Measurements from ENCODE around the gene TAF6L.
A peak's percentile ranks its signal among the peaks of the same experiment; 100 is the strongest.
"Not testable (repeated sequence)": the region's sequence is repeated elsewhere in the genome, so short reads cannot be mapped to it uniquely, and the experiment has no call there.

Gene TAF6L

DNA sequence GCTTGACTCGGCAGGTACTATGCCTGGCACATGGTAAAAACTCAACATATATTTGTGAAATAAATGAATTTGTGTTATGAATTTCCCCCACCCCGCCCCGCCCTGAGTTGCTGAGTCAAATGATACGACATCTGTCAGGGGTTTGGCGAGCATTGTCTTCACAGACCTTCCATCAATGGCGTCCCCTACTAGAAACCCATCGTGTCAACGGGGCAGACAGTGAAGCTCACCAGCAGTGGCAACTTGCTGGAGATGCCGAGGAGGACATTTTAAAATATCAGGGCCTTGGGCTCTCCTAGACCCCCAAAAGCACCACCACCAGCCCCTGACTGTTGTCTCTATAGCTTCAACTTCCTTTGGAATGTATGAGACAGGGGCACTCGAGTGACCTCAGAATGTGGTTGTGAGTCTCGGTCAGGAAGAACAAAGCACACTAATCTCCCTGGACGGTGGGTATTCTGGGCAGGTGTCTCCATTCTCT, 34.8 kb downstream of the TAF6L start:
- no peak for DNase-seq

DNA sequence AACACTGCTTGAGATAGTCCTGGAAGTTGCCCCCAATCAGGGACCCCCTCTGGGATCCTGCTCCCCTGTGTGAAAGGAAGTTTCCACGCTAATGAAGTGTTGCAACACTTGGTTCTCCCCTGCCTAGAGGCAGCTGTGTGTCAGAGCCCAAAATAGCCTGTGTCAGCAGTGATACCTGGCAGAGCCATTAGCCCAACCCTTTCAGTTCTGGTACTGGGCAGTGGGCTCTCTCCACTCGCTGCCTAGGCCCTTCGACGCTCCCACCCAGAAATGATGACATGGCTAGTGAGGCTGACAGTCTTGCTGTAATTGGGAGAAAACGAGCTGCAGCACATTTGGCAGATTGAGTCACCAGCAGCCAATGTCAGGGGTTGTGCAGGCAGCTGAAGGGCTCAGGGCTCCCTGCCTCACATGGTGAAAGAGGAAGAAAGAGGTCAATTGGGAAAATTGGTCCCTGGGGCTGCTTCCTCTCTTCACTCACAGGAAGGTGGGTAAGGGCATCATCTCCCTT, 35.5 kb downstream of the TAF6L start:
- DNase-seq: no peak

DNA sequence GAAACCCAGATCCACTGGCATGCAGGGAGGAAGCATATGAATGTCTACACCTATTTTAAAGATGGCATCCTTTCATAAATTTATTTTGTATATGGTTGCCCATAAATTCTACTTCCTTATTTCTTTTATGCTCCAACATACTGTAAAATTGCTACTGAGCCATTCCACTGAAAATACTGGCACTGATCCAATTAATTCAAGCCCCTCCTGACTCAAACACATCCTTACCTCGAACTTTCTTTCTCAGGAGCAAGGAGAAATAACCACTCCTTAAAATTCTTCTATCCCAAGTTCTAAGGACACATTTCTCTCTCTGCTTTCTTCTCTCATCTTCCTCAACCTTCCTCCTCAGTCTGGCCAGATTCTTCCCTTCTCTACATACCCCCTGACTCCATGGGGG, 39.6 kb downstream of the TAF6L start:
- no peak for DNase-seq

DNA sequence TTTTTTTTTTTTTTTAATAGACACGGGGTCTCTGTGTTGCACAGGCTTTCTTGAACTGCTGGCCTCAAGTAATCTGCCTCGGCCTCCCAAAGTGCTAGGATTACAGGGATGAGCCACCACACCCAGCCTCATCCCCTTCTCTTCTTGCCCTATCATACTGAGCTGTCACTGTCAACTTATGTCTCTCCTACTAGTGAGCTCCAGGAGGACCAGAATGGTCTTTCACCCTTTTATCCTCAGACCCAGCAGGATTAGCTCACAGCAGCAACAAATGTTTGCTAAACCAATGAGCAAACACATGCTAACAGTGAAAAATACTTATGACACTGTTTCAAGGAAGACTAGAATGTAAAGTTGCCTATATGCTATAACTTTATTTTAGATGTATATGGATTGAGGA, 40.5 kb downstream of the TAF6L start:
- no peak for DNase-seq

DNA sequence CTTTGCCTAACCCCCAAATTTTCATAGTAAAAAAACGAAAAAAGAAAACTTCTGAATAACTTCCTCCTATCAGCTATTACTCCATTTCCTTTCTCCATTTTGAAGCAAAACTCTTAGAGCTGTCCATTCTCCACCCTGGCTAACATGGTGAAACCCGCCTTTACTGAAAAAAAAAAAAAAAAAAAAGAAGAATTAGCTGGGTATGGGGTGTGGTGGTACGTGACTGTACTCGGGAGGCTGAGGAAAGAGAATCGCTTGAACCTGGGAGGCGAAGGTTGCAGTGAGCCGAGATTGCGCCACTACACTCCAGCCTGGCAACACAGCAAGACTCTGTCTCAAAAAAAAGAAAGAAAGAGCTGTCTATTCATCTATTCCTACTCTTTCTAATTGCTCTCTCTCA, 45.4 kb downstream of the TAF6L start:
- DNase-seq: no peak

DNA sequence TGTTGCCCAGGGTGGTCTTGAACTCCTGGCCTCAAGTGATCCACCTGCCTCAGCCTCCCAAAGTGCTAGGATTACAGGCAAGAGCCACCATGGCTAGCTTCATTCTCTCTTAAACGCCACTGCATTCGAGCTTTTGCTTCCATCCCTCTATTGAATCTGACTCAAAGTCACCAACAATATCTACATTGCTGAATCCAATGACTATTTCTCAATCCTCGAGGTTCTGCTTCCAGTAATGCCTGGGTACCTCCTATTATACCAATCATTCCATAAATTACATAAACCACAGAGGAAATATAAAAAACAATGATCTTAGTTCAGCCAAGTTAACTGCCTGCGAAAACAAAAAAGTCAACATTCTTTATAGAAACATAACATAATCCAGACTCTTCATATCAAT, 45.9 kb downstream of the TAF6L start:
- no peak for DNase-seq

DNA sequence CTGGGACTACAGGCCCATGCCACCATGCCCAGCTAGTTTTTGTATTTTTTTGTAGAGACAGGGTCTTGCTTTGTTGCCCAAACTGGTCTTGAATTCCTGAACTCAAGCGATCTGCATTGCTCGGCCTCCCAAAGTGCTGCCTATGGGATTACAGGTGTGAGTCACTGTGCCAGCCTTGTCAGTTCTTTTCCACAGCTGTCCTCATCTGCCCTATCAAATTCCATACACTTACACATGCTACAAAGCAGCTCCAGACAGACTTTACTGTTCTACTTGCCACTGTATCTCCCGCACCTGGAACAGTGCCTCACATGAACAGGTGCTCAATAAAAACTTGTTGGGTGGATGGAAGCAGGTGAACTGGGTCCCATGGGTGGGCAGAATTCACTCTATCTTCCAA, 52.5 kb downstream of the TAF6L start:
- DNase-seq: no peak

DNA sequence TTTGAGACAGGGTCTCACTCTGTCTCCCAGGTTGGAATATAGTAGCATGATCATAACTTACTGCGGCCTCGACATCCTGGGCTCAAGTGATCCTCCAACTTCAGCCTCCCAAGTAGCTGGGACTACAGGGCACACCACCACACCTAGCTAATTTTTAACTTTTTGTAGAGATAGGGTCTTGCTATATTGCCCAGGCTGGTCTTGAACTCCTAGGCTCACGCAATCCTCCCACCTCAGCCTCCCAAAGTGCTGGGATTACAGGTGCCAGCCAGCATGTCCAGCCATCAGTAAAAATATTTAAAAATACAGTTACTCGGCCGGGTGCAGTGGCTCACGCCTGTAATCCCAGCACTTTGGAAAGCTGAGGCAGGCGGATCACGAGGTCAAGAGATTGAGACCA, 56.9 kb downstream of the TAF6L start:
- DNase-seq: not testable (repeated sequence)

DNA sequence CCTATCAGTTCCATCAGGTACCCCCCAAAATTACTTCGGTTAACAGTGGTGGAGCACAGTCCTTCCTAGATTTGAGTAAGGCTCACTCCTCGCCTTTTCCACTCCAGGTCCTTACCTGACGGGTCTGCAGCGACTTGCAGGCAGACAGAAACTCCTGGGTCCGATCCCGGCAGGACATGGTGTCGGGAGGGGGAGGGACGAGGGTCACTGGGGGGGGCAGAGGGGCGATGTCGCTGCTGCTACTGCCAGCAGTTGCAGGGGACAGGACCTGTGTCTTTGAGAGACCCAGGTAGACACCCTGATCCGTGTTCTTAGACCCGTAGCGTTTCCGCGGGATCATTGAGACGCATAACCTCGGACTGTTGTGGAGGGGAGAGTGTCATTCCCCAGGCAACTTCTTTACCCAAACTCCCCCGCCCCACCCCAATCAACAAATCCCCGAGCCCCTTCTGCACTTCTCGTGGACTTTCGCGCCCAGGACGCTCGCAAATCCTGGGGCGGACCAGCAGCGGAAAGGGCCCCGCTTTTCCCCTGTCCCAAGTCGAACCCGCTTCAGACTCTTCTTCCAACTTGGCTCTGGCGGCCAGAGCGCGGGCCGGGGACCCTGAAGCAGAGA, 59.8 kb downstream of the TAF6L start:
- peak; percentile 36 for DNase-seq

DNA sequence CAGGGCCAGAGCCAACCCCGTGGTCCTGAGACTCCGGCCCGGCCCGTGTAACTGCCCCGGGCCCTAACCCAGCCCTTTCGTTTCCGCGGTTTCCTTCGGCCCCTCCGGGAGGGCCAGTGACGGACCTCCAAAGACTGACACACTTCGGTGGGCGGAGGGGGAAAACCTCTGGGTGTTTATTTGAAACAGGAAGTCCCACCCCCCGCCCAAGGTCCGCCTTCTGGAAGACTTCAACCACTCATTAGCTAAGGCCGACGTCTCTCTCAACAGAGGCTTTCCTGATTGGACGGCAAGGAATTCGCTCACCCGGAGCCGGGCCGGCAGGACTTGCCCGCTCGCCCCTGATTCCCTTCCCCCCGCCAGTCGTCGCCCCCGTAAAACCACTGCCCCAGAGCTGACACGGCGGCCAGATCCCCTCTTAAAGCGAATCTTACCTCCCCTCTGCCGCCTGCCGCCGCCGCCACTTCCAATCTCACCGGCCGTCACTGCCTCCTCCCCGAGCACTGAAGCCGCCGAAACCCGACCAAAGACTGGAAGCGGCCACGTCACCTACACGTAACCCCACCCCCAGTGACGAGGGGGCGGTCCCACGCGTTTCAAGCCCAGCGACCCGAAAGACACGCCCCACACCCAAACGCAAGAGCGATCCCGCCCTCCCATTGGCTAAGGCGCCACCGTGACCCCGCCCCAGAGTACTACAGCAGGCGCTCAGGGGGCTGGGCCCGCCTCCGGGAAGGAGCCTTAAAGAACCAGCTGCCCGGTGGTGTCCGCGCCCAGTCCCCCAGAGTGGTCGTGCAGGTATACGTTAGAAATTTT, 60.5 kb downstream of the TAF6L start, which contains the start of gene STX5:
Gene STX5 (minus strand): TSS at position 532 of the 816 bp plus-strand sequence. CDS start 808 bp downstream, outside the sequence.
- DNase-seq: peak; percentile 97

DNA sequence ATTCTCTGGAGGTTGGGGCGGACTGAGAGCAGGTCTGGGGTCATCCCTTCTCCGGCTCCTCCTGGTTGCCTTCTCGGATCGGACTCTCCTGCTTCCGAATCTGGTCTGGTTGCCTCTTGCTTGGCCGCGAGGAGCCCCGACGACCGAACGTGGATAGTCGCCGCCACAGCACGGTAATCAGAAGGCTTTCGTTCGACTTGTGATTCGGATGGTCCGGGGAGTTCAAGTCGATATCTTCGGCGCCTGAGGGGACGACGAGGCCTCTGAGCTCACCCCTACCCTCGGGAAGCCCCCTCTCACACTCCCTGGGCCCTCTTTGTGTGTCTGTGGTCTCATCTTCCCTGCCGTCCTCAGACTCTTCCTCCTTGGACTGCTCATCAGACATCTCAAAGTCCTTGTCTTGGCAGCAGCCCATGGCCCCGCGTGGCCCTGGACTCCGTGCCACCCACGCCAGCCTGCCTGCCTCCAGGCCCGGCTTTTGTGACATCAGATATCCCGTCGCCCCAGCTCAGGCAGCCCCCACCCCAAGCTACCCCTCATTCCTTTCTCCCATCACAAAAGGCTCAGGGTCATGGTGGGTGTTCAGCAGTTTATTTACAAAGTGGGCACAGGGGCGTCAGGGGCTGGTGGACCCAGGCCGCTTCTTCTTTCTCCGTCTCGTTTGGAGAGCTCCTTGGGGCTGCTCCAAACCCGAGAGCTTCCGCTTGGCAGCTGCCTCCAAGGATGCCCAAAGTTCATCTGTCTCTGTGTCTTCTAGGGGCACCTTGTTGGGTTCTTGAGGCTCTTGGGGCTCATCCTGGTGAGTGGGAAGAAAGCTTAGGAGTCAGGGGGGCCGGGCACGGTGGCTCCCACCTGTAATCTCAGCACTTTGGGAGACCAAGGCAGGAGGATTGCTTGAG, 61.4 kb downstream of the TAF6L start, which contains the start of gene TEX54:
Gene TEX54 (minus strand): TSS at position 506 of the 899 bp plus-strand sequence.
- peak; percentile 17 for DNase-seq

DNA sequence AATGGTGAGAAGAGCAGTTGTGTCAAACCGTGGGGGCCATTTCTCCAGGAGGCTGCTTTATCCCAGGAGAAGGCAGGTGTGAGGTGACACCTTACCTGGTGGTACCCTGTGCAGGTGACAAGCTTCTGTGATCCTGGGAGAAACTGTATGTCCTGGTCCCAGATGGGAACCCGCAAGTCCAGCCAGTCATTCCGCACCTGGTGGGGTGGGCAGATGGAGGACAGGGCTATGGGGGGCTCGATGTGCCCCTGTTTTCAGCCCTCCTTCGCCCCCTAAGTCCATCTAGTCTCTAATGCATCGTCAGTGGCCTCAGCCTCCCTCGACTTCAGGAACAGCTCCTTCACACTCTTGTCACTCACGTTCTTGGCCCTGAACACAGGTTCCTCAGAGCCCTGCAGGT, 64.1 kb downstream of the TAF6L start:
- no peak for DNase-seq
